Measurements from ENCODE around the gene MANSC4.

MANSC4 gene

GRCh38 chr12:27785882-27786570, 6.0 kb upstream of the MANSC4 start:
- no peak for TF ChIP-seq ZNF274 (IDR thresholded peaks at IDR 0.05; ENCODE audit: low read depth, low read length)
- H3K4me3 ChIP-seq (ENCODE audit: low read length), result no peak overlapping the region

GRCh38 chr12:27782481-27782880, 2.4 kb upstream of the MANSC4 start:
- TF ChIP-seq ZNF274 (IDR thresholded peaks at IDR 0.05; ENCODE audit: low read depth, low read length), result no peak
- no peak overlapping the region for H3K4me3 ChIP-seq (ENCODE audit: low read length)

- H3K4me3 ChIP-seq (ENCODE audit: low read length), result peak overlapping the region; percentile 23; the same call in 1 of the 2 replicates
Measured at GRCh38 chr12:27781680-27782079, 1.6 kb upstream of the MANSC4 start.

GRCh38 chr12:27780612-27781408, 774 bp upstream of the MANSC4 start:
- TF ChIP-seq ZNF274 (IDR thresholded peaks at IDR 0.05; ENCODE audit: low read depth, low read length), result no peak
- peak overlapping the region; percentile 77 for H3K4me3 ChIP-seq (ENCODE audit: low read length)

More at GRCh38 chr12:27781680-27782079, 1.6 kb upstream of the MANSC4 start:
- TF ChIP-seq ZNF274 (IDR thresholded peaks at IDR 0.05; ENCODE audit: low read depth, low read length), result no peak

- TF ChIP-seq ZNF274 (IDR thresholded peaks at IDR 0.05; ENCODE audit: low read depth, low read length), result no peak
- H3K4me3 ChIP-seq (ENCODE audit: low read length), result peak overlapping the region; percentile 77
Measured at GRCh38 chr12:27779416-27779919, 568 bp downstream of the MANSC4 start.

- no peak overlapping the region for H3K4me3 ChIP-seq (ENCODE audit: low read length)
- TF ChIP-seq ZNF274 (IDR thresholded peaks at IDR 0.05; ENCODE audit: low read depth, low read length), result no peak
Measured at GRCh38 chr12:27778206-27778605, 1.8 kb downstream of the MANSC4 start.

GRCh38 chr12:27777141-27777540, 2.9 kb downstream of the MANSC4 start:
- TF ChIP-seq ZNF274 (IDR thresholded peaks at IDR 0.05; ENCODE audit: low read depth, low read length), result no peak

GRCh38 chr12:27772328-27773049, 7.5 kb downstream of the MANSC4 start:
- no peak for TF ChIP-seq ZNF274 (IDR thresholded peaks at IDR 0.05; ENCODE audit: low read depth, low read length)

More at GRCh38 chr12:27777141-27777540, 2.9 kb downstream of the MANSC4 start:
- no peak overlapping the region for H3K4me3 ChIP-seq (ENCODE audit: low read length)

GRCh38 chr12:27771481-27772327, 8.3 kb downstream of the MANSC4 start:
- no peak overlapping the region for H3K4me3 ChIP-seq (ENCODE audit: low read length)
- no peak for TF ChIP-seq ZNF274 (IDR thresholded peaks at IDR 0.05; ENCODE audit: low read depth, low read length)

More at GRCh38 chr12:27772328-27773049, 7.5 kb downstream of the MANSC4 start:
- no peak overlapping the region for H3K4me3 ChIP-seq (ENCODE audit: low read length)

GRCh38 chr12:27769142-27769673, 10.8 kb downstream of the MANSC4 start:
- TF ChIP-seq ZNF274 (IDR thresholded peaks at IDR 0.05; ENCODE audit: low read depth, low read length), result no peak

GRCh38 chr12:27766587-27766986, 13.4 kb downstream of the MANSC4 start:
- no peak overlapping the region for H3K4me3 ChIP-seq (ENCODE audit: low read length)
- TF ChIP-seq ZNF274 (IDR thresholded peaks at IDR 0.05; ENCODE audit: low read depth, low read length), result no peak

More at GRCh38 chr12:27769142-27769673, 10.8 kb downstream of the MANSC4 start:
- H3K4me3 ChIP-seq (ENCODE audit: low read length), result no peak overlapping the region

- TF ChIP-seq ZNF274 (IDR thresholded peaks at IDR 0.05; ENCODE audit: low read depth, low read length), result no peak
Measured at GRCh38 chr12:27762757-27763156, 17.3 kb downstream of the MANSC4 start.

GRCh38 chr12:27756670-27757195, 23.3 kb downstream of the MANSC4 start:
- no peak overlapping the region for H3K4me3 ChIP-seq (ENCODE audit: low read length)
- no peak for TF ChIP-seq ZNF274 (IDR thresholded peaks at IDR 0.05; ENCODE audit: low read depth, low read length)

More at GRCh38 chr12:27762757-27763156, 17.3 kb downstream of the MANSC4 start:
- H3K4me3 ChIP-seq (ENCODE audit: low read length), result no peak overlapping the region

Measured in GM08714 (cell line).